Caki2 (cell line): ENCODE data around the gene DNAJB8. TPM values are rescaled to one million over a fixed set of nuclear protein-coding genes. Genes with fewer than 3 reads are reported as not detected.

Experiments used
- DNase-seq: peaks from one replicate; pipeline ENCODE4 v3.0.0-alpha.2; 2015; ENCODE audit warnings: low read depth
- in situ Hi-C: cut with HindIII; loops from 2 replicates; pipeline ENCODE4 v1.10.0; 2016; ENCODE audit warnings: low sequenced_read_pairs, low pct_unique_long_range_greater_than_20kb, mixed read lengths
- total RNA-seq: library from RNA; depleted of rRNA; stranded (reverse); fragments of >200 nt; shearing (Covaris generic); gene quantifications from 2 replicates; pipeline ENCODE4 v1.2.3, GENCODE V29; 2014; ENCODE audit warnings: low replicate concordance; rRNA removed

Gene DNAJB8
- total RNA-seq: not detected in 2 replicates

- DNase-seq: no peak
- in situ Hi-C loops: no loop called here
Observed at GRCh38 chr3:128466840-128467541, at the start of gene DNAJB8. Gene DNAJB8, minus strand, starts transcription at chr3:128466890. Its CDS starts 3,645 bp downstream, at chr3:128463245.

DNA sequence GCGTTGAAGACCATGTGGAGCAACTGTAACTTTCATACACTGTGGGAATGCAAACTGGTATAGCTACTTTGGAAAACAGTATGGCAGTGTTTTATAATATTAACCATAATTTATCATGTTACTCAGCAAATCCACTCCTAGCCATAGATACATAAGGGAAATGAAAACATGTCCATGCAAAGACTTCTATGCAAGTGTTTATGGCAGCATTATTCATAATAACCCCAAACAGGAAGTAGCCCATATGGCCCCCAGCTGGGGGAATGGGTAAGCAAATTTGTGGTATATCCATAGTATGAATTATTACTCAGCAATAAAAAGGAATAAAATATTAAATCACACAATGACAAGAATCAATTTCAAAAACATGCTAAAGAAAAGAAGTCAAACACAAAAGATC is 49.3 kb upstream of the DNAJB8 start:
- in situ Hi-C loops: no loop called here

DNA sequence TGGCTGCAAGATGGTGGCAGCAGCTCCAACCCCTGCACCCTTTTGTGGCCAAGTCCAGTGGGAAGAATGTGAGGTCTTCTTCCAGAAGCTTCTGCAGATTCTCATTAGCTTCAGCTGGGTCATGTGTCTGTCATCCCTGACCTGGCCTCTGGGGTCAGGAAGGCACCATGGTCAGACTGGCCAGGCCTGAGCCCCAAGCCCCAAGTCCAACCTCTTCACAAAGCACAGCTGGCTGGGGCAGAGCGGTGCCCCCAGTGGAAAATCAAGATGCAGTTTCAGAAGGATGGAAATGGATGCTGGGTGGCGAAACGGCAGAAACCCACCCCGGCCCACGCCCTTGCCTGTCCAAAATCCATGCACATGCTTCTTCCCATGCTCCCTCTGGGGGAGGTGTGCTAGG is 42.2 kb upstream of the DNAJB8 start:
- no peak for DNase-seq
- in situ Hi-C loops: loop anchor here (10.0 kb wide), 1 partner anchor 334 kb away; no protein-coding TSS in a partner anchor

More for the DNA sequence above, 49.3 kb upstream of the DNAJB8 start:
- DNase-seq: no peak

DNA sequence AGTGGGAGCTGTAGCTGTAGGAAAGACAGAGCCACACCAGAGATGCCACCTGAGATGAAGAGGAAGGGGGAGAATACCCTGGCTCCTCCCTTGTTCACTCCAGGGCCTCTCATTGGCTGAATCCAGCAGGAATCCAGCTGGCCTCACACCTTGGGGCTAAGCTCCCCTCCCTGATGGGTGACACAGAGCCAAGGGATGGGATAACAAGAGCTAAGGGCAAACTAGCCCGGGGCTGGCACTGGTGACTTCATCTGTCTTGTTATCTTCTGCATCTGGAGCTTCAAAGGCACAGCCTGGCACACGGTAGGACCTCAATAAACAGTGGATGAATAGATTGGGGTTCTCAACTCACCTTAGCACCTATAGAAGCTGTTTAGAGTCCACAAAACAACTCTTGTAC is 40.1 kb upstream of the DNAJB8 start:
- DNase-seq: no peak
- in situ Hi-C loops: loop anchor here (10.0 kb wide), 1 partner anchor 332 kb away; no protein-coding TSS in a partner anchor

DNA sequence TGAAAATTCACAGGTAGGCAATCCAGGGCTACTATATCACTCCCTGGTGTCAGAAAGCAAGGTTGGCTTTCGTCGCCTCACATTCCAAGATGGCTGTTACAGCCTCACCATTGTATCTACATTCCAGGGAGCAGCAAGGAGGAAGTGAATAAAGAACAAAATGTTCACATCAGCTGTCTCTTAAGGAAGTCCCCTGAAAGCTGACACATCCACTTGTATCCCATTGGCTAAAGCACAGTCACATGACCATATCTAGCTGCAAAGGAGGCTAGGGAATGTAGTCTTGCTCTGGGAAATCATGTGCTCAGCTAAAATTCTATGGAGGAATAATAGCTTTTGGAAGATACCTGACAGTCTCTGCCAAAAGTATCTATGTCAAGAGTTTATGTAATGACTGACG is 39.1 kb upstream of the DNAJB8 start:
- DNase-seq: peak; percentile 8
- in situ Hi-C loops: loop anchor here (10.0 kb wide), 1 partner anchor 331 kb away; no protein-coding TSS in a partner anchor

- in situ Hi-C loops: loop anchor here (10.0 kb wide), 1 partner anchor 330 kb away; no protein-coding TSS in a partner anchor
- no peak for DNase-seq
Observed at GRCh38 chr3:128504963-128505730, 38.5 kb upstream of the DNAJB8 start.

GRCh38 chr3:128504533-128504915 is 37.8 kb upstream of the DNAJB8 start:
- in situ Hi-C loops: loop anchor here (10.0 kb wide), 1 partner anchor 330 kb away; no protein-coding TSS in a partner anchor
- DNase-seq: no peak

DNA sequence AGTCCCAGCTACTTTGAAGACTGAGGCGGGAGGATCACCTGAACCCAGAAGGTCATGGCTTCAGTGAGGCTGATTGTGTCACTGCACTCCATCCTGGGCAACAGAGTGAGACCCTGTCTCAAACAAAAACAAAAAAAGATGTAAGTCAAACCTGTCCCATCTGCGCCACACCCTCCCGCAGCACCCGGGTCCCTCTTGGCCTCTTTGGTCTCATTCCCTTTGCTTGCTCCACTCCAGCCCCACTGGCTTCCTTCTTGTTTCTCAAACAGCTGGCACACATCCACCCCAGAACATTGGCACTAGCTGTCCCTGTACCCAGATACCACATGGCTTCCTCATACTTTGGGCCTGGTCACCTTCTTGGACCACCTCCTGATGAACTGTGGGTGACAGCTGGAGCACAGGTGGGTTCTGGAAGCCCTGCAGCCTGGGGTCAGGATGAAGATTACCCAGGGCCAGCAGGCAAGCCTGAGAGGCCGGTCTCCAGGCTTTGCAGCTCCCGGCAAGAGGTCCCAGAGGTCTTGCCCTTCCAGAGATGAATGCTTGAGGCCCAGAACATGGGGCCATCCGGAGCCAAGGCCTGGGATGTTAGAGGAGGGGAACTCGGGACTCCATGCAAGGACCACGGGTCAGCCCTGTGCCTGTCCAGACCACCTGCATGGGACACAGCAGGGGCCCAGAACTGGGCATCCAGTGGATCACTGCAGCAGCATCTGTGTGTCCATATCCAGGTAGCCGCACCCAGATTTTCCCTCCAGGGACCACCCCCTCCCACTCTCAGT is 37.3 kb upstream of the DNAJB8 start:
- DNase-seq: no peak
- in situ Hi-C loops: loop anchor here (10.0 kb wide), 1 partner anchor 329 kb away; no protein-coding TSS in a partner anchor

DNA sequence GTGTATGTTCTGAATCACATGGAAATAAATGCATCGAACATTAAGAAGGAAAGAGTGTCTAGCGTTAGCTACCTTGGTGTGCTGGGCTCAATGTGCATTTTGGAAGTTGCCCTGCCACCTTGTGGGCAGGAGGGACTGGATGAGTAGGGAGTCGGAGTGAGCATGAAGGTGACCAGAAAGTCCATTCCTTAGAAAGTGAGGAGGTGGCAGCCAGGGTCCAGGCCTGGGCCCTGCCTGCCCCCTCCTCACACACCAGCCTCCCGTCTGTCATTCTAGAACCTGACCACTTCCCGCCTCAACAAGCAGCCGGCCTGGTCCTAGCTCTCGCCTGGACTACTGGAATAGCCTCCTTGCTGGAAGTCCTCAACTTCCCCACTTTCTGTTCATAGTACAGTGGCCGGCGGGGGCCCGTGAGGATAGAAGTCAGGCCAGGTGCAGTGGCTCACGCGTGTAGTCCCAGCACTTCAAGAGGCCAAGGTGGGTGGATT is 36.5 kb upstream of the DNAJB8 start:
- DNase-seq: no peak
- in situ Hi-C loops: loop anchor here (10.0 kb wide), 1 partner anchor 328 kb away; no protein-coding TSS in a partner anchor

- in situ Hi-C loops: loop anchor here (10.0 kb wide), 1 partner anchor 328 kb away; no protein-coding TSS in a partner anchor
- no peak for DNase-seq
Observed at GRCh38 chr3:128502712-128503111, 36.0 kb upstream of the DNAJB8 start.

DNA sequence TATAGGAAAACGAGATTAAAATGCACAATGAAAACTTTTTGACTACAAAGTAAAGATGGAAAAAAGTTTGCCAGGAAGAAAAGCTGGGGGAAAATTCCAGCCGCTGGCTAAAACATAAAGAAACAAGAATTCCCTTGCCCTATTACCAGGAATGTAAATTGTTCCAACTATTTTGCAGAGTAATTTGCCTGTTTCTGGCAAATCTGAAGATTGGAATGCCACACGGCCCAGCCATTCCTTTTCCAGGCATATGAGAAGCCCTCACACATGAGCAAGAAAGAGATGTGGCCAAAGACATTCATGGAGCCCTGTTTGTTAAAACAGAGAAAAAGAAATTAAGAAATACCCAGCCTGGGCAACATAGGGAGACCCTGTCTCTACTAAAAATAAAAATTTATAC is 34.7 kb upstream of the DNAJB8 start:
- in situ Hi-C loops: loop anchor here (10.0 kb wide), 1 partner anchor 327 kb away; no protein-coding TSS in a partner anchor

DNA sequence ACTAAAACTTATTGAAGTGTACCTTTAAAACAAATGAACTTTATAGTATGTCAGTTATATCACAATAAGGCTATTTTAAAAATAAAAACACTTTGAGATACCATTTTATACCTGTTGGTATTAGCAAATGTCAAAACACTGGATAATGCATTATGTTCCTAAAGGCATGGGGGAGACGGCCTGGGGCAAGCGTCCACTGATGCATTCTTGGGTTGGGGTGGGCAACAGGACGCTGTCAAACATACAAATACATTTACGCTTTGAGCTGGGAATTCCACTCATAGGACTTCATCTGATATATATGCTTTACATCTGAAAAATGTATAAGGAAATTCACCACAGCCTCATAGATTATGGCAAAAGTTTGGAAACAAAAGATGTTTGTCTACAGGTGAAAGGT is 33.9 kb upstream of the DNAJB8 start:
- in situ Hi-C loops: loop anchor here (10.0 kb wide), 1 partner anchor 326 kb away; no protein-coding TSS in a partner anchor
- DNase-seq: no peak

More for the DNA sequence above, 34.7 kb upstream of the DNAJB8 start:
- no peak for DNase-seq

- no peak for DNase-seq
- in situ Hi-C loops: loop anchor here (10.0 kb wide), 1 partner anchor 325 kb away; no protein-coding TSS in a partner anchor
Observed at GRCh38 chr3:128499724-128500275, 33.1 kb upstream of the DNAJB8 start.

GRCh38 chr3:128498901-128499530 is 32.3 kb upstream of the DNAJB8 start:
- in situ Hi-C loops: no loop called here
- no peak for DNase-seq

DNA sequence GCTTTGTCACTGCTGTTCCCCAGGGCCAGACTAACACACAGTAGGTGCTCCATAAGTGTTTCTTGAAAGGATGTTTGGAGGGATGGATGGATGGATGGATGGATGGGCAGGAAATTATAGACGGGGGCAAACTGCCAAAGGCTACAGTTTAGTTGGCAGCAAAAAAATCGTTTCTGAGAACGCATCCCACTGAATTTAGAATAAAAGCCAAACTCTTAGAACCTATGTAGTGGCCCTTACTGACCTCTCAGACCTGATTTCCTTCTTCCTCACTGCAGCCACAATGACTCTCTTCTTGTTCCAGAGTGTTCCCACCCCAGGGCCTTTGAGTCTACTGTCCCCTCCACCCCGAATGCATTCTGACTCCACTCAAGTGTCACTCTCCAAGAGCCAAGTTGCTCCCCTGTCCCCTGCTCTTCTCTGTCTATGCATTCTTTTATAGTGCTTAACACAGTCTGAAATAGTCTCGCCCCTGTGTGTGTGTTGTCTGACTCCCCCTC is 31.5 kb upstream of the DNAJB8 start:
- in situ Hi-C loops: no loop called here
- DNase-seq: no peak

- peak; percentile 59 for DNase-seq
- in situ Hi-C loops: no loop called here
Observed at GRCh38 chr3:128497305-128498126, 30.8 kb upstream of the DNAJB8 start.
